AG04449 (cell line): ENCODE data around the gene G6PC1.
"Not testable (repeated sequence)": the region's sequence is repeated elsewhere in the genome, so short reads cannot be mapped to it uniquely, and the experiment has no call there.

Experiments
- CTCF ChIA-PET: fragments of 350-600 bp; formaldehyde crosslinking; extraction: SDS; loops from one replicate; lab custom pipeline; 2021; ENCODE audit warnings: antibody characterized with exemption; lab: Yijun Ruan, JAX
- POLR2A ChIA-PET: fragments of 400-600, 350-600 bp; formaldehyde crosslinking; extraction: SDS; loops from one replicate; lab custom pipeline; 2020; ENCODE audit warnings: antibody characterized with exemption, inconsistent platforms; lab: Yijun Ruan, JAX
- DNase-seq: peaks from one replicate; pipeline ENCODE4 v3.0.0-alpha.2; 2010; ENCODE audit warnings: low read depth, low spot score
- H3K4me3 ChIP-seq: 2 replicates; pipeline ENCODE4 v1.5.1; 2011; ENCODE audit warnings: low read depth, mild to moderate bottlenecking, control low read depth, low read length
- TF ChIP-seq, protein P1 (sequence below): IDR thresholded peaks from one replicate; pipeline ENCODE4 v1.5.1; 2011; ENCODE audit warnings: mild to moderate bottlenecking, moderate library complexity, low read length, control low read depth, inconsistent platforms; ENCODE audit not compliant: insufficient read depth; ENCODE audit errors: missing control alignments

The G6PC1 gene

DNA sequence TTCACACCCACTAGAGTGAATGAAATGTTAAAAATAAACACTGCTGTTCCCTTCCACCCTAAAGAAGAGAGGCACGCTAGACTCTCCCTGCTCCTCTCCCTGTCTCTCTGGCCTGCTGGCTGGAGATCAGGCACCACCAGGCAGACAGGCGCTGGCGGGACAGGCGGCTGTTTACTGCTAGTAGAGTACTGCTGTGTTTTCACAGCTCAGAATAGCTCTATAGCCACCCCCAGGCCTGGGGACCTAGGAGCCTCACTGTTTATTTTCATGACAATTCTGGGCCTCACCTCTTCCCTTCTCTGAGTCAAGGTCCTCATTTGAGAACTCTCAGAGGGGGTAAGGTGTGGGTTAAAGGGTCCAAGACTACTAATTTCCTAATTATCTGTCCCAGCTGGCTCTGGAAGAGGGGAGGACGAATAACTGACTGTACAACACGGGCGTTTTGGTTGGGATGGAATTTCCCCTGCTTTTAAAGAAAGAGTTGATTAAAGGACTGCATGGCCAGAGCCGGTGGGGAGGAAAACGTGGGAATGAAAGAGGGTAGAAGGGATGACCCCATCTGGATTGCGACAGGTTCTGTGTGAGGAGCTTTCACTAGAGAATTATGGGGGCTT, 9.0 kb upstream of the G6PC1 start:
- no peak overlapping the region for H3K4me3 ChIP-seq
- TF ChIP-seq, protein P1, sequence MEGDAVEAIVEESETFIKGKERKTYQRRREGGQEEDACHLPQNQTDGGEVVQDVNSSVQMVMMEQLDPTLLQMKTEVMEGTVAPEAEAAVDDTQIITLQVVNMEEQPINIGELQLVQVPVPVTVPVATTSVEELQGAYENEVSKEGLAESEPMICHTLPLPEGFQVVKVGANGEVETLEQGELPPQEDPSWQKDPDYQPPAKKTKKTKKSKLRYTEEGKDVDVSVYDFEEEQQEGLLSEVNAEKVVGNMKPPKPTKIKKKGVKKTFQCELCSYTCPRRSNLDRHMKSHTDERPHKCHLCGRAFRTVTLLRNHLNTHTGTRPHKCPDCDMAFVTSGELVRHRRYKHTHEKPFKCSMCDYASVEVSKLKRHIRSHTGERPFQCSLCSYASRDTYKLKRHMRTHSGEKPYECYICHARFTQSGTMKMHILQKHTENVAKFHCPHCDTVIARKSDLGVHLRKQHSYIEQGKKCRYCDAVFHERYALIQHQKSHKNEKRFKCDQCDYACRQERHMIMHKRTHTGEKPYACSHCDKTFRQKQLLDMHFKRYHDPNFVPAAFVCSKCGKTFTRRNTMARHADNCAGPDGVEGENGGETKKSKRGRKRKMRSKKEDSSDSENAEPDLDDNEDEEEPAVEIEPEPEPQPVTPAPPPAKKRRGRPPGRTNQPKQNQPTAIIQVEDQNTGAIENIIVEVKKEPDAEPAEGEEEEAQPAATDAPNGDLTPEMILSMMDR = no peak
- DNase-seq = no peak
- CTCF ChIA-PET = interaction anchor here (1.0 kb wide), 1 partner anchor 37 kb away, joined by 6 read pairs; no protein-coding TSS in a partner anchor
- POLR2A ChIA-PET = no interaction called here

DNA sequence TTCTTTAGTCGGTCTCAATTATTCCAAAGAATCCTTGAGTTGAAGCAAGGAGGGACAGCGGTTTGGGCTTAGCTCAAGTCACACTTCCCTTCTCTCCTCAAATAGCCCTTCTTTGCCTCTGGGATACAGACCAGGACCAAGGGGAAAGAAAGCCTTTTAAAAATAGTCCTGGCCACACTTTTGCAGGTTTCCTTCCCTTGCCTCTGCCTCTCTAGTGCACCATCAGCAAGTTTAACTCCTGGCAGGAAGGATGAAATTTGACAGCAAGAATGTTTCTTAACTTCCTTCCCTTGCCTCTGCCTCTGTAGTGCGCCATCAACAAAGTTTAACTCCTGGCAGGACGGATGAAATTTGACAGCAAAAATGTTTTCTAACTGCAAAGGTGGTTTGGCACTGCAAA, 7.2 kb upstream of the G6PC1 start:
- CTCF ChIA-PET = interaction anchor here (1.6 kb wide), 1 partner anchor 36 kb away, joined by 4 read pairs; no protein-coding TSS in a partner anchor
- no peak for DNase-seq
- TF ChIP-seq, protein P1 = no peak
- H3K4me3 ChIP-seq = no peak overlapping the region
- POLR2A ChIA-PET = no interaction called here

DNA sequence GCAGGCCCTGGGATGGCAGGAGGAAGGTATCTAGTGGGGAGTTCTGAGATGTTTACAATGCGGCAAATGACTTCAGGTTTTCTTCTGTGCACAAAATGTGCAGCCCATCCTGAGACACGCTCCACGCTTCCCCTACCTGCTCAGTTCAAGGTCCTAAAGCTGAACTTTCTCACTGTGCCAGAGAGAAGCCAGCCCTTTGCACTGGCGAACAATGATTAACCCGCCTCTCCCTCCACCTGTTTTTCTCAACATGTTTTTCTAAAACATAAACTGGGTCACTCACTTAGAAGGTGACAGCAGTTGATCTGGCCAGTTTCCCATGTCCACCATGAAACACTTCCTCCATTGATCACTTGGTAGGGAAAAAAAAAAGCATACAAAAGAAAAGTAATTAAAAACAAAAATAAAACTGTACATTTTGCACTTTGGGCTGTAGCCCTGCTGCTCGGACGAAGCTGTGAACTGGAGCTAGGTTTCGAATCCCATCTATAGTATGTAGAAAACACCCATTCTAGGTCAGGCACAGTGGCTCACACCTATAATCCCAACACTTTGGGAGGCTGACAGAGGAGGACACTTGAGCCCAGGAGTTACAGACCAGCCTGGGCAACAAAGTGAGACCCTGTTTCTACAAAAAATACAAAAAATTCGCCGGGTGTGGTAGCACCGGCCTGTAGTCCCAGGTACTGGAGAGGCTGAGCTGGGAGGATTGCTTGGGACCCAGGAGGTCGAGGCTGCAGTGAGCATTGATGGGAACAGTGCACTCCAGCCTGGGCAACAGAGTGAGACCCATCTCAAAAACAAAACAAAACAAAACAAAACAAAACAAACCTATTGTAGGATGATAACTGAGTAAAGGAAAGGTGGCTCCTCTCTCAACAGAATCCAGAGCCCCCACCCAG, 6.1 kb upstream of the G6PC1 start:
- TF ChIP-seq, protein P1 = no peak
- POLR2A ChIA-PET = no interaction called here
- CTCF ChIA-PET = interaction anchor here (0.8 to 1.6 kb wide), 3 partner anchors 15 to 52 kb away, joined by 3 to 4 read pairs (median 4); no protein-coding TSS in a partner anchor
- H3K4me3 ChIP-seq = no peak overlapping the region
- DNase-seq = no peak

DNA sequence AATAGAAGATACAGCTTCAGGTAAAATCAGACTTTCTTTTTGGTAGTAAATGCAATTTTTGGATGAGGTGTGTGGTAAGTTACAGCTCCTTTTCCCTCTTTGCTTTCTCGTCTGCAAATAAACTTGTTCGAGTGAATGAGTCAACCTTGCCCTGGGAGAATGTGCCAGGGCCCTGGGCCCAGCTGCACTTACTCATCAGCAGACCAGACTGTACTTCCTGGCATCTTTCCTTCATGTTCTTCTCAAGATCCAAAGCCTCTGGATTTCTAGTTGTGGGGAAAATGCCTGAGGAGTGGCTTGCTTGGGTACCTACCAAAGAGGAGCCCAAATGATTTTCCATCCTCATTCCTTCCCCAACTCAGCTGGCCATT, 5.4 kb upstream of the G6PC1 start:
- DNase-seq = peak; percentile 14
- no peak overlapping the region for H3K4me3 ChIP-seq
- TF ChIP-seq, protein P1 = no peak
- CTCF ChIA-PET = interaction anchor here (0.8 to 1.3 kb wide), 2 partner anchors 15 to 52 kb away, joined by 3 to 4 read pairs; no protein-coding TSS in a partner anchor
- POLR2A ChIA-PET = no interaction called here

DNA sequence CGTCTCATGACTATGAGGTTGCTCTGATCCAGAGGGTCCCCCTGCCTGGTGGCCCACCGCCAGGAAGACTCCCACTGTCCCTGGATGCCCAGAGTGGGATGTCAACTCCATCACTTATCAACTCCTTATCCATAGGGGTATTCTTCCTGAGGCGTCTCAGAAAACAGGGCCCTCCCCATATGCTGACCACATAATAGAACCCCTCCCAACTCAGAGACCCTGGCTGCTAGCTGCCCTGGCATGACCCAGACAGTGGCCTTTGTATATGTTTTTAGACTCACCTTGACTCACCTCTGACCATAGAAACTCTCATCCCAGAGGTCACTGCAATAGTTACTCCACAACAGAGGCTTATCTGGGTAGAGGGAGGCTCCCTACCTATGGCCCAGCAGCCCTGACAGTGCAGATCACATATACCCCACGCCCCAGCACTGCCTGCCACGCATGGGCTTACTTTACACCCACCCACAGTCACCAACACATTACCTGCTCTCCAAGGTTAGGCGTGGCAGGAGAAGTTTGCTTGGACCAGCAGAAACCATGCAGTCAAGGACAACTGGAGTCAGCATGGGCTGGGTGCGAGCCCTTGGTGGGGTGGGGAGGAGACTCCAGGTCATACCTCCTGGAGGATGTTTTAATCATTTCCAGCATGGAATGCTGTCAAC, 2.3 kb upstream of the G6PC1 start:
- no peak for DNase-seq
- ChIA-PET CTCF (interaction anchor here (1.0 kb wide), 1 partner anchor 9 kb away, joined by 3 read pairs; no protein-coding TSS in a partner anchor), POLR2A (no interaction called here)
- TF ChIP-seq, protein P1 = no peak
- H3K4me3 ChIP-seq = no peak overlapping the region

DNA sequence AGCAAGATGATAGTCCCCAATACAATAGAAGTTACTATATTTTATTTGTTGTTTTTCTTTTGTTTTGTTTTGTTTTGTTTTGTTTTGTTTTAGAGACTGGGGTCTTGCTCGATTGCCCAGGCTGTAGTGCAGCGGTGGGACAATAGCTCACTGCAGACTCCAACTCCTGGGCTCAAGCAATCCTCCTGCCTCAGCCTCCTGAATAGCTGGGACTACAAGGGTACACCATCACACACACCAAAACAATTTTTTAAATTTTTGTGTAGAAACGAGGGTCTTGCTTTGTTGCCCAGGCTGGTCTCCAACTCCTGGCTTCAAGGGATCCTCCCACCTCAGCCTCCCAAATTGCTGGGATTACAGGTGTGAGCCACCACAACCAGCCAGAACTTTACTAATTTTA, 618 bp upstream of the G6PC1 start:
- POLR2A ChIA-PET, H3K4me3 ChIP-seq, DNase-seq, CTCF ChIA-PET: not testable (repeated sequence)
